ENCODE data around the gene NQO2. TPM values are rescaled to one million over a fixed set of nuclear protein-coding genes. Genes with fewer than 3 reads are reported as not detected.

NQO2 gene
- total and polyA plus RNA-seq, 2 of the 13 experiments (the other 11 are each of a cell fraction or from before 2014, with no cell fraction given): 32.2 to 56.5 TPM

DNA sequence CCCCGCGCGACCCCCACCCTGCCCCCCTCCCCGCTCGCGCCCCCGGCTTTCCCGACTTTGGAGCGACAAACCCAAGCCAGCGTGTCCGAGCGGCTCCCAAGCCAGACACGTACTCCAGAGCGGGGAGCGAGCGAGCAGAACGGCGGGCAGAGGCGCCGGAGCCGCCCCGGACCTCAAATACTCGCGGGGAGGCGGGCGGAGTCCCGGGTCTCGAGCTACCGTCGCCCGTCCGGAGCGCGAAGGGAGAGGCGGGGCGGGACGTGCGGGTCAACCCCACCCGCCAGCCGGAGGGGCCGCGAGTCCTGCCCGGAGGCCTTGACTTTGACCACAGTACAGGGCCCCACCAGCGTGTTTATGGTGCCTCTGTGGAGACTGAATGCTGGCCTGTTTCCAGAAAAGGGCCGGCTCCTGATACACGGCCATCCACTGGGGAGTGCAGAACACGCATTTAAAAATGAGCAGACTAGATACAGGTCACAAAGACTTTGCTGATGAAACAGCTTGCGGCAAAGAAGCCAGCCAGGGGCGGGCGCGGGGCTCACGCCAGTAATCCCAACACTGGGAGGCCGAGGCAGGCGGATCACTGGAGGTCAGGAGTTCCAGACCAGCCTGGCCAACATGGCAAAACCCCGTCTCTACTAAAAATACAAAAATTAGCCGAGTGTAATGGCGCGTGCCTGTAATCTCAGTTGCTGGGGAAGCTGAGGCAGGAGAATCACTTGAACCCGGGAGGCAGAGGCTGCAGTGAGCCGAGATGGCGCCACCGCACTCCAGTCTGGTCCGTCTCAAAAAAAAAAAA, 28.1 kb upstream of the NQO2 start, which contains the start of gene SERPINB6 (continued):
- TF ChIP-seq FOXO1 (CRISPR knock-in tag; IDR thresholded peaks at IDR 0.05): peak; percentile 59; the same call in 1 of the 2 replicates
- peak; percentile 91 for TF ChIP-seq ZNF234 (CRISPR knock-in tag; conservative IDR thresholded peaks at IDR 0.05)
- TF ChIP-seq PHF8 (CRISPR knock-in tag; IDR thresholded peaks at IDR 0.05): peak; percentile 82
- TF ChIP-seq MED1 (CRISPR knock-in tag; IDR thresholded peaks at IDR 0.05): peak; percentile 80
- TF ChIP-seq HES4 (CRISPR knock-in tag; IDR thresholded peaks at IDR 0.05; ENCODE audit: borderline replicate concordance): peak; percentile 78
- no peak for TF ChIP-seq ZNF331 (CRISPR knock-in tag; IDR thresholded peaks at IDR 0.05)
- TF ChIP-seq ZNF224 (CRISPR knock-in tag; IDR thresholded peaks at IDR 0.05): no peak; the same call in 1 of the 2 replicates
- no peak; the same call in 1 of the 2 replicates for TF ChIP-seq ZNF614 (CRISPR knock-in tag; IDR thresholded peaks at IDR 0.05; ENCODE audit: borderline replicate concordance)
- TF ChIP-seq, protein P1, sequence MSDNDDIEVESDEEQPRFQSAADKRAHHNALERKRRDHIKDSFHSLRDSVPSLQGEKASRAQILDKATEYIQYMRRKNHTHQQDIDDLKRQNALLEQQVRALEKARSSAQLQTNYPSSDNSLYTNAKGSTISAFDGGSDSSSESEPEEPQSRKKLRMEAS (IDR thresholded peaks at IDR 0.05): peak; percentile 31
- no peak for TF ChIP-seq RBAK (CRISPR knock-in tag; IDR thresholded peaks at IDR 0.05)
- no peak for TF ChIP-seq ZNF530 (CRISPR knock-in tag; IDR thresholded peaks at IDR 0.05; ENCODE audit: low read depth)
- TF ChIP-seq ZNF235 (CRISPR knock-in tag; IDR thresholded peaks at IDR 0.05; ENCODE audit: borderline replicate concordance): no peak; the same call in 1 of the 2 replicates
- TF ChIP-seq ATRX (CRISPR knock-in tag; IDR thresholded peaks at IDR 0.05; ENCODE audit: borderline replicate concordance): no peak
- TF ChIP-seq, protein P2, sequence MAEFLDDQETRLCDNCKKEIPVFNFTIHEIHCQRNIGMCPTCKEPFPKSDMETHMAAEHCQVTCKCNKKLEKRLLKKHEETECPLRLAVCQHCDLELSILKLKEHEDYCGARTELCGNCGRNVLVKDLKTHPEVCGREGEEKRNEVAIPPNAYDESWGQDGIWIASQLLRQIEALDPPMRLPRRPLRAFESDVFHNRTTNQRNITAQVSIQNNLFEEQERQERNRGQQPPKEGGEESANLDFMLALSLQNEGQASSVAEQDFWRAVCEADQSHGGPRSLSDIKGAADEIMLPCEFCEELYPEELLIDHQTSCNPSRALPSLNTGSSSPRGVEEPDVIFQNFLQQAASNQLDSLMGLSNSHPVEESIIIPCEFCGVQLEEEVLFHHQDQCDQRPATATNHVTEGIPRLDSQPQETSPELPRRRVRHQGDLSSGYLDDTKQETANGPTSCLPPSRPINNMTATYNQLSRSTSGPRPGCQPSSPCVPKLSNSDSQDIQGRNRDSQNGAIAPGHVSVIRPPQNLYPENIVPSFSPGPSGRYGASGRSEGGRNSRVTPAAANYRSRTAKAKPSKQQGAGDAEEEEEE (CRISPR knock-in tag; IDR thresholded peaks at IDR 0.05; ENCODE audit: borderline replicate concordance): peak; percentile 90; the same call in 1 of the 2 replicates
- TF ChIP-seq, protein P3, sequence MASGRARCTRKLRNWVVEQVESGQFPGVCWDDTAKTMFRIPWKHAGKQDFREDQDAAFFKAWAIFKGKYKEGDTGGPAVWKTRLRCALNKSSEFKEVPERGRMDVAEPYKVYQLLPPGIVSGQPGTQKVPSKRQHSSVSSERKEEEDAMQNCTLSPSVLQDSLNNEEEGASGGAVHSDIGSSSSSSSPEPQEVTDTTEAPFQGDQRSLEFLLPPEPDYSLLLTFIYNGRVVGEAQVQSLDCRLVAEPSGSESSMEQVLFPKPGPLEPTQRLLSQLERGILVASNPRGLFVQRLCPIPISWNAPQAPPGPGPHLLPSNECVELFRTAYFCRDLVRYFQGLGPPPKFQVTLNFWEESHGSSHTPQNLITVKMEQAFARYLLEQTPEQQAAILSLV (CRISPR knock-in tag; IDR thresholded peaks at IDR 0.05; ENCODE audit: borderline replicate concordance): peak; percentile 93; the same call in 1 of the 2 replicates
- no peak; the same call in 1 of the 2 replicates for TF ChIP-seq ZSCAN5A (CRISPR knock-in tag; IDR thresholded peaks at IDR 0.05; ENCODE audit: borderline replicate concordance)
- TF ChIP-seq MLX (CRISPR knock-in tag; IDR thresholded peaks at IDR 0.05): no peak
- TF ChIP-seq ZNF264 (CRISPR knock-in tag; IDR thresholded peaks at IDR 0.05): no peak
- TF ChIP-seq, protein P4, sequence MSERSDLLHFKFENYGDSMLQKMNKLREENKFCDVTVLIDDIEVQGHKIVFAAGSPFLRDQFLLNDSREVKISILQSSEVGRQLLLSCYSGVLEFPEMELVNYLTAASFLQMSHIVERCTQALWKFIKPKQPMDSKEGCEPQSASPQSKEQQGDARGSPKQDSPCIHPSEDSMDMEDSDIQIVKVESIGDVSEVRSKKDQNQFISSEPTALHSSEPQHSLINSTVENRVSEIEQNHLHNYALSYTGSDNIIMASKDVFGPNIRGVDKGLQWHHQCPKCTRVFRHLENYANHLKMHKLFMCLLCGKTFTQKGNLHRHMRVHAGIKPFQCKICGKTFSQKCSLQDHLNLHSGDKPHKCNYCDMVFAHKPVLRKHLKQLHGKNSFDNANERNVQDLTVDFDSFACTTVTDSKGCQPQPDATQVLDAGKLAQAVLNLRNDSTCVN (CRISPR knock-in tag; IDR thresholded peaks at IDR 0.05; ENCODE audit: borderline replicate concordance): no peak
- TF ChIP-seq MTA3 (CRISPR knock-in tag; IDR thresholded peaks at IDR 0.05): no peak
- TF ChIP-seq SIX4 (CRISPR knock-in tag; IDR thresholded peaks at IDR 0.05): peak; percentile 8; the same call in 1 of the 2 replicates
- peak; percentile 36 for TF ChIP-seq TFDP2 (CRISPR knock-in tag; IDR thresholded peaks at IDR 0.05)
